Measurements from ENCODE around the gene SAMHD1. TPM values are rescaled to one million over a fixed set of nuclear protein-coding genes. Genes with fewer than 3 reads are reported as not detected.
"Not testable (repeated sequence)": the region's sequence is repeated elsewhere in the genome, so short reads cannot be mapped to it uniquely, and the experiment has no call there.

The SAMHD1 gene
- total RNA-seq, 4 donors from 2014 or later = 76.8 to 172 (median 104) TPM

DNA sequence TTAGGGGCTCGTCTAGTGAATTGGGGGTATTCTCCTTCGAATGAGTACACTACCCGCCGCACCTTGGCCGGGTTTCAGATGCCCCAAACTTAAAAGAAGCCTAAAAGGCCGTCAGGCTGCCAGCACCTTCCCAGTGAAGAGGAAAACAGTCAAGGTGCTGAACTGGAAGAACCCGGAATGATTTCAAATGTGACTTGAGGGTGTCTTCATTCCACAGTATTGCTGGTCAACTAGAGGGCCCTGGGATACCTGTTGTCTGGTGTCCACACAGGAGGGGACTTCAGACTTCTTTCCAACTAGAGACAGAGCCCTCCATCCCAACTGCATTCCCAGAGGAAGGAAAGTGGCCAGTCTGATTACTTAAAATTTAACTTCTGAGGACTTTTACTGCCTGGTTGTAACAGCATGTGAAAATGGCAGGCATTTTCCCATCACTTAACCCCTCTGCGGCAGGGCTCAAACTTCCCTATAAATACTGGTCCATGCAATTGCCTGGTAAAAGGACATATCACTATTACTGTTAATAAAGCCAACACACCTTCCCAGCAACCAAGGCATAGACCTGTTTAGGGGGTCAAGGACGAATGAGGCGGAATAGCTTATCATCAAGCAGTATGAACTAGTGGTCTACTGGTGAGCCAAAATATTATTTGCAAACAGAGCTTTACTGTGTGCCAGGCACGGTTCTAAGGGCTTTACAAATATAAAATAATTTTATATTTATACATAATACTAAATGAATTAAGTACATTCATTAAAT, 651 bp upstream of the SAMHD1 start:
- peak overlapping the region; percentile 74 to 89 for H3K27ac ChIP-seq
- no peaks in the 10 kb centered on the region for H3K9me3 ChIP-seq
- no peak for DNase-seq
- no peaks in the 10 kb centered on the region for H3K27me3 ChIP-seq
- intact Hi-C loops (cut with DNase I; ENCODE audit: low total_unique reads) = no loop called here
- H3K36me3 ChIP-seq = no peaks in the 10 kb centered on the region
- peak overlapping the region; percentile 66 to 97 for H3K4me3 ChIP-seq
- H3K4me1 ChIP-seq = no peaks in the 10 kb centered on the region
- TF ChIP-seq POLR2A (IDR thresholded peaks at IDR 0.05) = no peak
- TF ChIP-seq, protein P1, sequence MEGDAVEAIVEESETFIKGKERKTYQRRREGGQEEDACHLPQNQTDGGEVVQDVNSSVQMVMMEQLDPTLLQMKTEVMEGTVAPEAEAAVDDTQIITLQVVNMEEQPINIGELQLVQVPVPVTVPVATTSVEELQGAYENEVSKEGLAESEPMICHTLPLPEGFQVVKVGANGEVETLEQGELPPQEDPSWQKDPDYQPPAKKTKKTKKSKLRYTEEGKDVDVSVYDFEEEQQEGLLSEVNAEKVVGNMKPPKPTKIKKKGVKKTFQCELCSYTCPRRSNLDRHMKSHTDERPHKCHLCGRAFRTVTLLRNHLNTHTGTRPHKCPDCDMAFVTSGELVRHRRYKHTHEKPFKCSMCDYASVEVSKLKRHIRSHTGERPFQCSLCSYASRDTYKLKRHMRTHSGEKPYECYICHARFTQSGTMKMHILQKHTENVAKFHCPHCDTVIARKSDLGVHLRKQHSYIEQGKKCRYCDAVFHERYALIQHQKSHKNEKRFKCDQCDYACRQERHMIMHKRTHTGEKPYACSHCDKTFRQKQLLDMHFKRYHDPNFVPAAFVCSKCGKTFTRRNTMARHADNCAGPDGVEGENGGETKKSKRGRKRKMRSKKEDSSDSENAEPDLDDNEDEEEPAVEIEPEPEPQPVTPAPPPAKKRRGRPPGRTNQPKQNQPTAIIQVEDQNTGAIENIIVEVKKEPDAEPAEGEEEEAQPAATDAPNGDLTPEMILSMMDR (IDR thresholded peaks at IDR 0.05) = peak in 1 of 4 experiments; percentile 3

DNA sequence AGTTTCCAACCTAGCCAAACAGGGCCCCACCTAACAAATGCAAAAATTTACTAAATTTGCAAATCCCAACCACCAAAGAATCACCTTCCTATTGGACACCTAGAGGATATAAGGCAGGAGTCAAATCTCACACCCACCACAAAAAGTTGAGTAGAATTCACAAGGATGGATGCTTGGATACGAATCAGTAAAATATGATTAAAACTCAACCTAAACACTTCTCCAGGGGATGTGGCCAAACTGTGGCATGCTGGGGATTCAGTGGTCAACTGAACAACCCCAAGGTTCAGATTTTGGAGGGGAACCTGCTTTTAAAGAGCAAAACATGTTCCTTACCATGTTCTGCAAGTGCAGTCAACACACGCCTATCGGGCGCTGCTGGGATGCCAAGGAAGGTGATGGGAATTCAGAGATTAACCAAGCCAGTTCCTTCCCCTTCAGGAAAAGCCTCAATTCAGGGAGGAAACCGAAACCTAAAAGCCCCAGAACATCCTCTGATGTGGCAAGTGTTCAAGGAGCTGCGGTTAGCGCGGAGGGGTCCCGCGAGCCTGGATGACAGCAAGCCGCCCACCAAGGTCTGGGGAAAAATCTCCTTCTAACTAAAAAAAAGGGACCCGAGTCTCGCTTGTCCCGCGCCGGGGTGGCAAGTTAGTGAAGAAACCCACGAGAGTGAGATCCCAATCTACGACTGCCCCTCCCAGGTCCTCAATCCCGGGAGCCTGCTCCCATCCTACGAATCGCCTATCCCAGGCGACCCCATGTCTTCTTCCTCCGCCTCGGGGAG, 902 bp downstream of the SAMHD1 start:
- peak overlapping the region; percentile 66 to 97 for H3K4me3 ChIP-seq
- intact Hi-C loops (cut with DNase I; ENCODE audit: low total_unique reads) = no loop called here
- H3K9me3 ChIP-seq = no peaks in the 10 kb centered on the region
- TF ChIP-seq, protein P1 (IDR thresholded peaks at IDR 0.05) = no peak
- TF ChIP-seq POLR2A (IDR thresholded peaks at IDR 0.05) = no peak
- H3K4me1 ChIP-seq = no peaks in the 10 kb centered on the region
- peak; percentile 28 to 33 for DNase-seq
- no peaks in the 10 kb centered on the region for H3K36me3 ChIP-seq
- H3K27me3 ChIP-seq = no peaks in the 10 kb centered on the region
- peak overlapping the region; percentile 81 to 89 for H3K27ac ChIP-seq

DNA sequence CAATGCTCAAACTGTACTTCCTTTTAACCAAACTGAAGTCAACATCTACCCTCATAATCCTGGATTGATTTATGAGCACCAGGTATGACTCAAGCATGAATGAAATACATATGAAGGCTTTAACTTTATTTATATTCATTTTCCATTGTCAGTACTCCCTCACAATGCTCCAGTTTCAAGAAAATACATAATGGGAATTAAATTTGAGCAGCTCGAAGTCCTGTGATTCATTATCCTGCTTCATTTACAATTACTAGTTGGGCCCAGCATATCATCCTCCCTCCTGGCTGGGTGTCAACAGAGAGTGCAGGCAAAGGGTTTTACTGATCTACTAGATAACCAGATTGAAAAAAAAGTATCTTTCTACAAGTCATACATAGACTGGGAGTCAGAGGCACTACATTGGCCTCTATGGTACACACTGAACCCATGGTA, 10.1 kb downstream of the SAMHD1 start:
- peaks cover 0 to 5% of the 10 kb centered on the region in 2 donors for H3K4me1 ChIP-seq
- no peaks in the 10 kb centered on the region for H3K9me3 ChIP-seq
- H3K36me3 ChIP-seq = no peaks in the 10 kb centered on the region
- peak overlapping the region; percentile 32 to 76 for H3K27ac ChIP-seq
- H3K27me3 ChIP-seq = no peaks in the 10 kb centered on the region
- DNase-seq = no peak
- intact Hi-C loops (cut with DNase I; ENCODE audit: low total_unique reads) = no loop called here
- no peak overlapping the region for H3K4me3 ChIP-seq
- no peak for TF ChIP-seq POLR2A (IDR thresholded peaks at IDR 0.05)
- TF ChIP-seq, protein P1 (IDR thresholded peaks at IDR 0.05) = no peak

DNA sequence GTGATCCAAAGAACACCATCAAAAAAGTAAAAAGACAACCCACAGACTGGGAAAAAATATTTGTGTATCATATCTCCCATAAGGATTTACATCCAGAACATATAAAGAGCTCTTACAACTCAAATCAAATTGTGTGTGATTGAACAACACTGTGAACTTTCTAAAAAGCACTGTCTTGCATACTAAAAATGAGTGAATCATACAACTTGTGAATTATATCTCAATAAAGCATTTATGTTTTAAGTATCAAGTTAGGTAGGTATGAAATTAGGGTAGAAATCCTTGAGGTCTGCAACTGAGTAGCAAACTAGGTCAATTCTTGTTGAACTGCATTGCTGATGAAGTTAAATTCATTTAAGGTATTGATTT, 14.1 kb downstream of the SAMHD1 start:
- peak overlapping the region; percentile 50 to 67 for H3K27ac ChIP-seq
- no peak overlapping the region for H3K4me3 ChIP-seq
- TF ChIP-seq, protein P1 (IDR thresholded peaks at IDR 0.05) = no peak
- TF ChIP-seq POLR2A (IDR thresholded peaks at IDR 0.05) = no peak
- peaks cover 0 to 3% of the 10 kb centered on the region in 2 donors for H3K36me3 ChIP-seq
- H3K27me3 ChIP-seq = no peaks in the 10 kb centered on the region
- intact Hi-C loops (cut with DNase I; ENCODE audit: low total_unique reads) = no loop called here
- H3K4me1 ChIP-seq = peaks cover 0 to 5% of the 10 kb centered on the region in 2 donors
- no peak for DNase-seq
- H3K9me3 ChIP-seq = no peaks in the 10 kb centered on the region

DNA sequence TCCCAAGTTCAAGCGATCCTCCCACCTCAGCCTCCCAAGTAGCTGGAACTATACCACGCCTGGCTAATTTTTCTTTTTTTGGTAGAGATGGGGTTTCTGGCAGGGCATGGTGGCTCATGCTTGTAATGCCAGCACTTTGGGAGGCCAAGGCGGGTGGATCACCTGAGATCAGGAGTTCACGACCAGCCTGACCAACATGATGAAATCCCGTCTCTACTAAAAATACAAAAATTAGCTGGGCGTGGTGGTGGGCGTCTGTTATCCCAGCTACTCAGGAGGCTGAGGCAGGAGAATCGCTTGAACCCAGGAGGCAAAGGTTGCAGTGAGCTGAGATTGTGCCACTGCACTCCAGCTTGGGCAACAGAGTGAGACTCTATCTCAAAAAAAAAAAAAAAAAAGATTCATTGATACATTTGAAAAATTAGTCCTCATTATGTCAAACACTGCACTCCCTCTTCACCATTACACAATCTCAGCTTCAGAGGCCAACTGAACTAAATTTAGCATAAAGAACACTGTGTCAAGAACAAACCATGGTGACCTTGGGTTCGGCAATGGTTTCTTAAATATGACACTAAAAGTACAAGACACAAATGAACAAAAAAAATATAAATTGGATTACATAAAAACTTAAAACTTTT, 14.6 kb downstream of the SAMHD1 start:
- intact Hi-C loops (cut with DNase I; ENCODE audit: low total_unique reads); H3K4me1 ChIP-seq; H3K27me3 ChIP-seq; H3K36me3 ChIP-seq; H3K4me3 ChIP-seq; H3K9me3 ChIP-seq: not testable (repeated sequence)
- peak overlapping the region; percentile 50 to 67 for H3K27ac ChIP-seq
- DNase-seq = peak in 1 of 2 donors; percentile 14

Data from uterus (tissue), 4 donors.